ENCODE measurements around the gene LILRA5.
"Not testable (repeated sequence)": the region's sequence is repeated elsewhere in the genome, so short reads cannot be mapped to it uniquely, and the experiment has no call there.

Gene LILRA5

DNA sequence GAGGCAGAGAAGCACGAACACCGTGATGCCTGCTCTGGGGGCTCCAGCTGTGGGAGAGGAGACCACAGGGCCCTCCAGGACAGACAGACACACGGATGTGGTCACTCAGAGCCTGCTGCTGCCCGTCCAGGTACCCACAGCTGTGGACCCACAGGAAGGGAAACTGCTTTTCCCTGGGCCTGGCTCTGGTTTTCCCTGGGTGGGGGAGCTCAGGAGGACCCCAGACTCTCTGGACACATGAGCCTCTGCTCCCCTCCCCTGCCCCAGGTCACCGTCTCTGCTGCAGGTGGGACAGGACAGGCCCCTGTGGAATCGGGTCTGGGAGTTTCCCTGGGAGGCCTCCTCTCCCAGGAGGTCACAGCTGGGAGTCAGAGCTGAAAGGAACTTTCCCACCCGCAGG lies 18.7 kb upstream of the LILRA5 start:
- H3K27me3 ChIP-seq (ENCODE audit: control insufficient read depth in 1 of 2, insufficient read depth in 2 of 2, low read length in 2 of 2): no peaks in the 10 kb centered on the region
- H3K36me3 ChIP-seq (ENCODE audit: insufficient read depth, low read length): no peaks in the 10 kb centered on the region
- no peak overlapping the region for H3K9ac ChIP-seq (ENCODE audit: low read length)
- no peaks in the 10 kb centered on the region for H3K9me3 ChIP-seq (ENCODE audit: low read length)
- no peak overlapping the region for H3K4me3 ChIP-seq (ENCODE audit: low read depth in 1 of 2, low read length in 2 of 2)
- H3K27ac ChIP-seq (ENCODE audit: low read depth, low read length): no peak overlapping the region
- no peaks in the 10 kb centered on the region for H3K4me1 ChIP-seq (ENCODE audit: insufficient read depth, low read length)

DNA sequence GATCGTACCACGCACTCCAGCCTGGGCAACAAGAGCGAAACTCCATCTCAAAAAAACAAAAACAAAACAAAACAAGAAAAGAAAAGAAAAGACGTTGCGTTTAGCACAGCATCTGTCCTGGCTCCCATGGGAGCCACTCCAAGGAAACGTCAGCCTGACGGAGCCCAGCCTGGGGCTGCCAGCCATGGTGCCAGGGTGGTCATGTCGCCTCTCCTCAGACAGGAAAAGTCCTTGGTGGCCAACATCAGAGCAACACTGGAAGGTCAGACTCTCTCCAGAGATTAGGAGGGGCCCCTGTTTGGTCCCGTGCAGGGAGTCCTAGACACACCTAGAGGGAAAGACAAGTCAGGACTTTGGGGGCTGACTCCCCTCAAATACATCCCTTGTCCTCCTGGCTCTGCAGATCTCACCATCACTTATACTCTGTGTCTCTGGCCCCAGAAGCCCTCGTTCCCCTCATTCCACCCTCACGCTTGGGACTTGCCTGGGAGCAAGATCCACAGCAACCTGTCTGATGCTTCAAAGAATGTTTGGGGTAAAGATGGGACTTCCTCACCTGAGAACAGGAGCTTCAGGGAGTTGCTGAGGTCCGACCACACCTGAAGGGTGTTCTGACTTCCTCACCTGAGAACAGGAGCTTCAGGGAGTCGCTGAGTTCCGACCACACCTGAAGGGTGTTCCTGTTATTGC lies 16.7 kb upstream of the LILRA5 start:
- Histone ChIP-seq H3K27ac (ENCODE audit: low read depth, low read length) (no peak overlapping the region), H3K4me1 (ENCODE audit: insufficient read depth, low read length) (no peaks in the 10 kb centered on the region), H3K36me3 (ENCODE audit: insufficient read depth, low read length) (no peaks in the 10 kb centered on the region), H3K9ac (ENCODE audit: low read length) (no peak overlapping the region), H3K4me3 (ENCODE audit: low read depth in 1 of 2, low read length in 2 of 2) (no peak overlapping the region), H3K27me3 (ENCODE audit: control insufficient read depth in 1 of 2, insufficient read depth in 2 of 2, low read length in 2 of 2) (no peaks in the 10 kb centered on the region), H3K9me3 (ENCODE audit: low read length) (no peaks in the 10 kb centered on the region)

DNA sequence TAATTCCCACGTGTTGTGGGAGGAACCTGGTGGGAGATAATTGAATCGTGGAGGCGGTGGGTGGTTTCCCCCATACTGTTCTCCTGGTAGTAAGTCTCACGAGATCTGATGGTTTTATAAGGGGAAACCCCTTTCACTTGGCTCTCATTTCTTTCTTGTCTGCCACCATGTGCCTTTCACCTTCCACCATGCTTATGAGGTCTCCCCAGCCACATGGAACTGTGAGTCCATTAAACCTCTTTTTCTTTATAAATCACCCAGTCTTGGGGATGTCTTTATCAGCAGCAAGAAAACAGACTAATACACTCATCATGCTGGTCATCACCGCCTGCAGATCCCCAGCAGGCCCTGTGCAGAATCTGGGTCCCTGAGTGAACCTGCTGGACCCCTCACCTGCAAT lies 15.8 kb upstream of the LILRA5 start:
- not testable (repeated sequence) for H3K27ac ChIP-seq (ENCODE audit: low read depth, low read length); H3K9me3 ChIP-seq (ENCODE audit: low read length); H3K36me3 ChIP-seq (ENCODE audit: insufficient read depth, low read length); H3K4me1 ChIP-seq (ENCODE audit: insufficient read depth, low read length); H3K9ac ChIP-seq (ENCODE audit: low read length); H3K4me3 ChIP-seq (ENCODE audit: low read depth in 1 of 2, low read length in 2 of 2); H3K27me3 ChIP-seq (ENCODE audit: control insufficient read depth in 1 of 2, insufficient read depth in 2 of 2, low read length in 2 of 2)

DNA sequence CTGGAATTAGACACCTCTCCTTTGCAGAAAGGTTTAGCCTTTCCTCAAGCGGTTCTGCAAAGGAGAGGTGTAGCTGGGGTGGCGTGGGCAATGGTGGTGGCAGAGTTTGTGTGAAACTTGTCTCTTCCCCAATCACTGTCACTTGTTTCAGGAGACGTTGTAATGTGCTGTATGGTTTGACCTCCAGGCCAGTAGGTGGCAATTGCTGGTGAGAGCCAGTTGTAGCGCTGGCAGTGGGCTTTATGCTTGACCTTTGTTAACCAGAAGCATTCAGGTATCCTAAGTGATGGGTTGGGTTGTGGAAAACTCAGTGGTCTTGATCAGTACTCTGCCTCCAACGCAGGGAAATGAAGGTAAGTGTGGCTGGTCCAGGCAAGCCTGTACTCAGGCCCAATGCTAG lies 12.7 kb upstream of the LILRA5 start:
- Histone ChIP-seq H3K9ac (ENCODE audit: low read length) (no peak overlapping the region), H3K27me3 (ENCODE audit: control insufficient read depth in 1 of 2, insufficient read depth in 2 of 2, low read length in 2 of 2) (no peaks in the 10 kb centered on the region), H3K4me3 (ENCODE audit: low read depth in 1 of 2, low read length in 2 of 2) (no peak overlapping the region), H3K9me3 (ENCODE audit: low read length) (no peaks in the 10 kb centered on the region), H3K36me3 (ENCODE audit: insufficient read depth, low read length) (no peaks in the 10 kb centered on the region), H3K27ac (ENCODE audit: low read depth, low read length) (no peak overlapping the region), H3K4me1 (ENCODE audit: insufficient read depth, low read length) (no peaks in the 10 kb centered on the region)

DNA sequence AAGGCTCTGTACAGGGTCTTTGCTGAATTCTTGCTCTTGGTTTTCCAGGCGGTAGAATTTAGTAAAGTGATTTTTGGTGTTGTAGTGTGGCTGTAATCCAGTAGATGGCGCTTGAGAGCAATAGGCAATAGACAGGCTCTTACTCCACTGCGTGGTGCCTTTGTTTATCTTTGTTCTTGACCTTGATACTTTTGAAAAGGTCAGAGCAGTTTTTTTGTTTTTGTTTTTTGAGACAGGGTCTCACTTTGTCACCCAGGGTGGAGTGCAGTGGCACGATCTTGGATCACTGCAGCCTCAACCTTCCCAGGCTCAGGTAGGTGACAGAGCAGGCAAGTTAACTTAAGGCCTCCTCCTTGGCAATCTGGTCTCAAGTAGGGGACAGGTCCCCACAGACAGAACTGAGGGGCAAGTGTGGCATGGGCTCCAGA lies 12.2 kb upstream of the LILRA5 start:
- H3K4me1 ChIP-seq (ENCODE audit: insufficient read depth, low read length): no peaks in the 10 kb centered on the region
- no peaks in the 10 kb centered on the region for H3K9me3 ChIP-seq (ENCODE audit: low read length)
- H3K27ac ChIP-seq (ENCODE audit: low read depth, low read length): no peak overlapping the region
- H3K27me3 ChIP-seq (ENCODE audit: control insufficient read depth in 1 of 2, insufficient read depth in 2 of 2, low read length in 2 of 2): no peaks in the 10 kb centered on the region
- H3K9ac ChIP-seq (ENCODE audit: low read length): no peak overlapping the region
- no peaks in the 10 kb centered on the region for H3K36me3 ChIP-seq (ENCODE audit: insufficient read depth, low read length)
- no peak overlapping the region for H3K4me3 ChIP-seq (ENCODE audit: low read depth in 1 of 2, low read length in 2 of 2)

DNA sequence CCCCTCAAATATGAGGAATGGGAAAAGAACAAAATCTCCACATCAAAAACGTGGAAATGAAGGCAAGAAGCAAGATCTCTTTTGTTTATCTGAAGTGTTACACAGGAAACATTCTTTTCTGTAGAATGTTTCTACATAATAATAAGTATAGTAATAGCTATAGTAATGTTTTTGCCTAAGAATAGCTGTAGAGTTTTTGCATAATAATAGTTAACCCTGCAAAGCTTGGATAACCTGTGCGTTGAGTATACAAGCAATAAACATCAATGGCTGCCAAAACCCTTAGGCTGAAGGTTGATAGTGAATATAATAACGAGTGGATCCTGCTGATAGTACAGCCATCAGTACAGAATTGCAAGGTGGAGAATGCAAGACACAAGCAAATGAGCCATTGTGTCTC lies 11.1 kb upstream of the LILRA5 start:
- Histone ChIP-seq H3K4me3 (ENCODE audit: low read depth in 1 of 2, low read length in 2 of 2) (no peak overlapping the region), H3K9ac (ENCODE audit: low read length) (no peak overlapping the region), H3K9me3 (ENCODE audit: low read length) (no peaks in the 10 kb centered on the region), H3K4me1 (ENCODE audit: insufficient read depth, low read length) (no peaks in the 10 kb centered on the region), H3K36me3 (ENCODE audit: insufficient read depth, low read length) (no peaks in the 10 kb centered on the region), H3K27ac (ENCODE audit: low read depth, low read length) (no peak overlapping the region), H3K27me3 (ENCODE audit: control insufficient read depth in 1 of 2, insufficient read depth in 2 of 2, low read length in 2 of 2) (no peaks in the 10 kb centered on the region)

DNA sequence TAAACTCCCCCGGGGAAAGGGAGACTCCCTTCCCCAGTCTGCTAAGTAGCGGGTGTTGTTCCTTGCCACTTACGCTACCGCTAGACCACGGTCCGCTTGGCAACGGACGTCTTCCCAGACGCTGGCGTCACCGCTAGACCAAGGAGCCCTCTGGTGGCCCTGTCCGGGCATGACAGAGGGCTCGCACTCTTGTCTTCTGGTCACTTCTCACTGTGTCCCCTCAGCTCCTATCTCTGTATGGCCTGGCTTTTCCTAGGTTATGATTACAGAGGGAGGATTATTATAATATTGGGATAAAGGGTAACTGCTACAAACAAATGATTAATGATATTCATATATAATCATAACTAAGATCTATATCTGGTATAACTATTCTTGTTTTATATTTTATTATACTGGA lies 10.0 kb upstream of the LILRA5 start:
- H3K9me3 ChIP-seq (ENCODE audit: low read length); H3K9ac ChIP-seq (ENCODE audit: low read length); H3K4me3 ChIP-seq (ENCODE audit: low read depth in 1 of 2, low read length in 2 of 2); H3K36me3 ChIP-seq (ENCODE audit: insufficient read depth, low read length); H3K27me3 ChIP-seq (ENCODE audit: control insufficient read depth in 1 of 2, insufficient read depth in 2 of 2, low read length in 2 of 2); H3K27ac ChIP-seq (ENCODE audit: low read depth, low read length); H3K4me1 ChIP-seq (ENCODE audit: insufficient read depth, low read length): not testable (repeated sequence)

DNA sequence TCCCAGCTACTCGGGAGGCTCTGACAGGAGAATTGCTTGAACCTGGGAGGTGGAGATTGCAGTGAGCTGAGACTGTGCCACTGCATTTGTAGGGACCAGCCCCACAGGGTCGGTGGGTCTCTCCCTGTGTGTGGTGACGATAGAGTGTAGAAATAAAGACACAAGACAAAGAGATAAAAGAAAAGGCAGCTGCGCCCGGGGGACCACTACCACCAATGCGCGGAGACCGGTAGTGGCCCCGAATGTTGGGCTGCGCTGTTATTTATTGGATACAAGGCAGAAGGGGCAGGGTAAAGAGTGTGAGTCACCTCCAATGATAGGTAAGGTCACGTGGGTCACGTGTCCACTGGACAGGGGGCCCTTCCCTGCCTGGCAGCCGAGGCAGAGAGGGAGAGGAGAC lies 9.3 kb upstream of the LILRA5 start:
- H3K4me3 ChIP-seq (ENCODE audit: low read depth in 1 of 2, low read length in 2 of 2); H3K4me1 ChIP-seq (ENCODE audit: insufficient read depth, low read length); H3K27me3 ChIP-seq (ENCODE audit: control insufficient read depth in 1 of 2, insufficient read depth in 2 of 2, low read length in 2 of 2); H3K9me3 ChIP-seq (ENCODE audit: low read length); H3K27ac ChIP-seq (ENCODE audit: low read depth, low read length); H3K36me3 ChIP-seq (ENCODE audit: insufficient read depth, low read length); H3K9ac ChIP-seq (ENCODE audit: low read length): not testable (repeated sequence)

DNA sequence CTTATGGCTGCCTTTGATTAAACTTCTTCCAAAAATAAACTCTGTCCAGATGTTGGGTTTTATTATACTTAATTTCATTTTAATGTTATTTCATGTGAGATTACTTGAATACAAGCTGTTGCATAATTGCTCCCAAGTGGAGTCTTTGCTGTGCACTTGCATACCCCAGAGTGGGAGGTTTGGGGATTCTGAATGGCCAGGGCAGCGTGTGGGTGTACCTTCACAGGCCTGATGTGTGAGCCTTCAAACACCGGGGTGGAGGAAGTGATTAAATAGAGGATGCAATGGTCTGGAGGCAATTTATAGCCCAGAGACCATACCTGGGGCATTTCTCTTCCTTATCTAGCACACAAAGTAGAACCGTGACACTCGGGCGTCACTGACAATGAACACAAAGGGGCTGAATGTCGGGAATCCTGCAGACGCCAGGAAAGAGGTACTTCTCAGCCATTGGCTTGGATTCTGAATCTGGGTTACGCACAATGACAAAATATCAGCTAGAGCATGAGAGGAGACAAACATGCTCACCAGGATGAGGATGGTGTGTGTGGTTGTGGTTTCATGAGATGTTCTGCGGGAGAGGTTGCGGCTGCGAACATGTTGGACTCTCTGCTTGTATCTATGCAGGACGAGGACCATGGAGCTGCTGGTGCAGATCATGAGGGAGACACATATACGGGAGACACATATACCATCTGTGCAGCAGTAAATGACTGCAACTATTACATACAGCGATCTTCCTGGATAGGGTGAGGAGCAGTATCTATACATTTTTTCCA lies 7.1 kb upstream of the LILRA5 start:
- no peak overlapping the region for H3K4me3 ChIP-seq (ENCODE audit: low read depth in 1 of 2, low read length in 2 of 2)
- no peaks in the 10 kb centered on the region for H3K9me3 ChIP-seq (ENCODE audit: low read length)
- no peak overlapping the region for H3K9ac ChIP-seq (ENCODE audit: low read length)
- no peaks in the 10 kb centered on the region for H3K27me3 ChIP-seq (ENCODE audit: control insufficient read depth in 1 of 2, insufficient read depth in 2 of 2, low read length in 2 of 2)
- H3K36me3 ChIP-seq (ENCODE audit: insufficient read depth, low read length): no peaks in the 10 kb centered on the region
- H3K27ac ChIP-seq (ENCODE audit: low read depth, low read length): no peak overlapping the region
- no peaks in the 10 kb centered on the region for H3K4me1 ChIP-seq (ENCODE audit: insufficient read depth, low read length)

DNA sequence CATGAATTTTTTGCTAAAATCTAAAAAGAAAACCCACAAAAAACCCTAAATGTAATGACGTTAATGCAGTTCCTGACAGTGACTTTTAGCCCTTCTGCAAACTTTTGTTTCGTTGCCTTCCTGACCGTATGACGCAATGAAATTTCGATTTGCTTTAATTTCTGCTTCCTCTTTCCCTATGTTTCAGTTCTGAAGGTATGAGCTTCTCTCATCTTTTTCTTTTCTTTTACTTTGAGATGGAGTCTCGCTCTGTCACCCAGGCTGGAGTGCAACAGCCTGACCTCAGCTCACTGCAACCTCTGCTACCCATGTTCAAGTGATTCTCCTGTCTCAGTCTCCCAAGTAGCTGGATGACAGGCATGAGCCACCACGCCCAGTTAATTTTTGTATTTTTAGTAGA lies 6.1 kb upstream of the LILRA5 start:
- Histone ChIP-seq H3K9me3 (ENCODE audit: low read length) (no peaks in the 10 kb centered on the region), H3K36me3 (ENCODE audit: insufficient read depth, low read length) (no peaks in the 10 kb centered on the region), H3K4me3 (ENCODE audit: low read depth in 1 of 2, low read length in 2 of 2) (no peak overlapping the region), H3K27me3 (ENCODE audit: control insufficient read depth in 1 of 2, insufficient read depth in 2 of 2, low read length in 2 of 2) (no peaks in the 10 kb centered on the region), H3K4me1 (ENCODE audit: insufficient read depth, low read length) (no peaks in the 10 kb centered on the region), H3K27ac (ENCODE audit: low read depth, low read length) (no peak overlapping the region), H3K9ac (ENCODE audit: low read length) (no peak overlapping the region)

DNA sequence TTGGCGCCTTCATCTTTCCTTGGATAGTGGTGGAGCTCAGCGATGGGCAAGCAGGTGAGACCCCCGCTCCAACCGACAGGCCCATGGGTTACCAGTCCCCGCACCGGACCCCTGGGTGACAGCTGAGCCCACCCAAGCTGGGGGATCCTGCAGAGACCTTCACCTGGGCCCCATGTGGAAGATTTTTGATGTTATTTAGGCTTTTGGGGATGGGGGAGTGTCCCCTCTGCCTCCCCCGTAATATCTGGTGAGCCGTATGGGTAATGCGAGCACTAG lies 4.9 kb upstream of the LILRA5 start:
- Histone ChIP-seq H3K27ac (ENCODE audit: low read depth, low read length) (no peak overlapping the region), H3K9ac (ENCODE audit: low read length) (no peak overlapping the region), H3K4me3 (ENCODE audit: low read depth in 1 of 2, low read length in 2 of 2) (no peak overlapping the region), H3K36me3 (ENCODE audit: insufficient read depth, low read length) (no peaks in the 10 kb centered on the region), H3K9me3 (ENCODE audit: low read length) (no peaks in the 10 kb centered on the region), H3K4me1 (ENCODE audit: insufficient read depth, low read length) (no peaks in the 10 kb centered on the region), H3K27me3 (ENCODE audit: control insufficient read depth in 1 of 2, insufficient read depth in 2 of 2, low read length in 2 of 2) (no peaks in the 10 kb centered on the region)

Data from muscle layer of colon (tissue), 2 donors.